GM18517 (cell line): ENCODE data around the gene CMBL.
"Not testable (repeated sequence)": the region's sequence is repeated elsewhere in the genome, so short reads cannot be mapped to it uniquely, and the experiment has no call there.

Experiments
- ATAC-seq: cut with Tn5 transposase; IDR thresholded peaks from one replicate; pipeline ENCODE4 v1.9.1; 2021; ENCODE audit warnings: mild to moderate bottlenecking, moderate library complexity; ENCODE audit not compliant: unreplicated experiment

The CMBL gene

DNA sequence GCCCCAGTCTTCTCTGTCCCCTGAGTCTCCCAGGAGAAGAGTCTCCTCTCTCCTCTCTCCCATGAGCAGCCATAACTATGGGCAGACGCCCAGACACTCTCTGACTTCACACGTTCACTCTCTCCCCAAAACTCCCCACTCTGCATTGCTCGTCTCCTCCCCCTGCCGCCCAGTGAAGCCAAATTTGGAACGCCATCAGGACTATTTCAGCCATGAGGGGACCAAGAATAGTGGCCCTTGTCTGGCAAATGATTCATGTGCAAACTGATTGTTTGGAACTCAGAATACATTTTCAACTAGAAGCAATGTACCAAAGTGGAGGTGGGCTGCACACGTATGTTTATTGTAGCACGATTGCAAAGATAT lies 20.9 kb downstream of the CMBL start:
- ATAC-seq = no peak

DNA sequence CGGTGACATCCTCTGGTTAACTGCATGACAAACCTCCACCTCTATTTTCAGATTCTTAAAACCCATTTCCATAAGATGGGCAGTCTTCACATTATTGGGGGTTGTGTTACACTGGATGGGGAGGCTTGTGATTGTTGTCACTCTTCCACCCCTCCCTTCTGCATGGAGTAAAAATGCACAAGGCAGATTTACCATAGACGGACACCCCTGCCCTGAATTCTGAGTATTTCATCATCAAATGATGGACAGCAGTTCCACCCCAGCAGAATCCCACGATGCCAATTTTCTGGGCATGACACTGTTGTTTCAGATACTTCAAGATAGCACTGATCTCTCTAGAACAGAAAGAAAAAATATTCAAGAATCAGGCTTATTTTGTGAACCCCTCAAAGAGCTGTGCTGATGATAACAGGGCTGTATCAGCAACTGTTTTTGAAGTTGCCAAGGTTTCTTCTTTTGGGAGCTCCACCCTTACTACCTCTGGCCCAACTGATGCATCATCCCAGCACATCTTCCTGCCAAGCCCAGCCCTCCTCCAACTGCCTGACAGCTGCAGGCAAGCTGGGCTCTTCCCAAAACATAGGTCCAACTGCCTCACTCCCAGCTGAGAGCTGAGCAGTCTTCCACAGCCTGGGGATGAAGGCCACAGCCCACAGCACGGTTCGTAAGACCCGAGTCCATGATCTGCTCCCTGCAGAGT lies 21.4 kb downstream of the CMBL start:
- no peak for ATAC-seq

DNA sequence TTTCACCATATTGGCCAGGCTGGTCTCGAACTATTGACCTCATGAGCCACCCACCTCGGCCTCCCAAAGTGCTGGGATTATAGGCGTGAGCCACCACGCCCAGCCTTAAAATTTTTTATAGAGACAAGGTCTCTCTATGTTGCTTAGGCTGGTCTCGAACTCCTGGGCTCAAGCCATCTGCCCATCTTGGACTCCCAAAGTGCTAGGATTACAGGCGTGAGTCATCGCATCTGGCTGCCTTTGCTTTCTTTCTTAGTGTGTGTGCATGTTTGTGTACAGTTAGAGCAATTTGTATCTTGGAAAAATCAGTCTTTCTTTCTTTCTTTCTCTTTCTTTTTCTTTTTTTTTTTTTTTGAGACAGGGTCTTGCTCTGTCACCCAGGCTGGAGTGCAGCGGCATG lies 22.3 kb downstream of the CMBL start:
- not testable (repeated sequence) for ATAC-seq

DNA sequence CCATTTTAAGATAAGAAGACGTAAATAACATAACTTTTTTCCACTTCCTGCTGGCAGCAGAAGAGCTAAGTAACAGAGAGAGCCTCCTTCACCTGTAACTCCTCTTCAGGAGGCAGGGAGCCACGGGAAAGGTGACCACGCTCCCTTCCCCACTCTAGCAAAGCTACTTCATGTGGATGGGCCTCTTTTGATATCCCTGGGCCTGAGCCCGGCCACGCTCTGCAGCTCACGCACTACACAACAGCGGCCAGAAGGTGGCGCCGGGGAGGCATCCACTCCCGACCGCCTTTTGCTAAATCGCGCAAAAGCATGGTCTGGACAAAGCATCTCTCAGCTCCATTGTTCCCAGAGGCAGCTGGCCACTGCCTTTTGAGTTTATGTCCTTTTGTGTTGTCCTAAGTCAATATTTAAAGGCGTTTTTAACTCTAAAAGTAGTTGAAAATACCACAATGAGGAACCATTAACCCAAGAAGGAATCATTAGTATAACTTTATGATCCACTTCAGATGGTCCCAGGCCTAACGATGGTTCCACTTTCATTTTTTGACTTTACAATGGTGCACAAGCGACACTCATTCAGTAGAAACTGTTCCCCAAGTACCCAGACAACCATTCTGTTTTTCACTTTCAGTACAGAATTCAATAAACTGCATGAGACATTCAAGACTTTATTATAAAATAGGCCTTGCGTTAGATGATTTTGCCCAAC lies 23.6 kb downstream of the CMBL start:
- ATAC-seq = peak; percentile 95

DNA sequence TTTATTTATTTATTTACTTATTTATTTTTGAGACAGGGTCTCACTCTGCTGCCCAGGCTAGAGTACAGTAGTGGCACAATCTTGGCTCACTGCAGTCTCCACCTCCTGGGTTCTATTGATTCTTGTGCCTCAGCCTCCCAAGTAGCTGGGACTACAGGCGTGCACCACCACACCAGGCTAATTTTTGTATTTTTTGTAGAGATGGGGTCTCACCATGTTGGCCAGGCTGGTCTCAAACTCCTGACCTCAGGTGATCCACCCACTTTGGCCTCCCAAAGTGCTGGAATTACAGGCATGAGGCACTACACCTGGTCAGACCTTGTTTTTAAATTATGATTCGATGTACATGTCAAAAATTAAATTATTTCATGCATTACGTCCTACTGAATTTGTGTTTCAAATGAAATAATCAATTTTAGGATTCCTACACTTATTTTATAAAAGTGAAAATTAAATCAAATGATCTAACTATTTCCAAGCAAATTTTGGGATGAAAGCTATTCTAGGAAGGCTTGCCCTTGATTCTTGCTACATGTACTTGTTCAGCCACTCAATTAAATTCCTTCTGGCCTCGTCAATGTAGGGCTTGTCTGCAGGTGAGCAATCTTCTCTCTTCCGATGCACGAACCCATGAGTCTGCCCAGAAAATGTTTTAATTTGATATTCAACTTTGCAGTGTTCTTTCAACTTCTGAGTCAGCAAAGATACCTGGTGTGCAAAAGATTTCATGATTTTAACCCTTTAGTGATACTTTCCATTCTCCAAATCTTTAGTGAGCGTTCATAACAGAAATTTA lies 27.6 kb downstream of the CMBL start:
- no peak for ATAC-seq

DNA sequence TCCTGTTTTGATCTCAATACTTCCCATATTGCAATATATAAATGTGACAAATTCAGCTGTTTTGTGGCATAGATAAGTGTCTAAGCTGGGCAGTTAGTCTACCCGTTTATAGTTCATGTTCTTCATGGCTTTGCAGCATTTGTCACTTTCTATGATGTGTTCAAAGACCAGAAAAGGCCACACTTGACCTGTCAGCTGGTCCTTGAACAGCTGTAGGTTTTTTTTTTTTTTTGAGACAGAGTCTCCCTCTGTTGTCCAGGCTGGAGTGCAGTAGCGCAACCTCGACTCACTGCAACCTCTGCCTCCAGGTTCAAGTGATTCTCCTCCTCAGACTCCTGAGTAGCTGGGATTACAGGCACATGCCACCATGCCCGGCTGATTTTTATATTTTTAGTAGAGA lies 28.4 kb downstream of the CMBL start:
- no peak for ATAC-seq

DNA sequence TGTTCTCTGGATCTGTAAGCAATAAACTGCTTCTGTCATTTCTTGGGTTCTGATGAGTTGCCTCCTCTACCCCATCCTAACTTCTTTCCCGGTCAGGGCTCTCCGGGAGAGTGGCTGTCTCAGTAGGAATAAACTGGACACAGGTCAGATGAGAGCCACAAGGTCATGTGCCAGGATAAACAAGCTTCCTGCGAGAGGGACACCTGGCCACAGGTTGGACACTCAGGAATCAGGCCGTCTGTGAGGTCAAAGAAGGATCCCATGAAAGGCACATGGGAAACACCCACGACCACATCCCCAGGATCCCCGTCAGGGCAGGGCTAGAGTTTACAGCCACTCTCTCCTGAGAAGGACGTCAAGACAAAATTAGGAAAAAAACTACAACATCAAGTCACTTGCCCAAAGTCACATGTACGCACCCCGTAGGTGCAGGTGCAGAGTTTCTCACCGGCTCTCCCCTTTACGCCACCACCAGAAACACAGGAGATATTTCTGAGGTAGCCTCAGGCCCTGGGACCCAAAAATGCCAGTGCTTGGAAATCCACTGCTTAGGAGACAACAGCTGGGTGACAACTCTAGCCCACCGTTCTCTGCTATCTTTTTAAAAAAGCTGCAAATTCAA lies 28.9 kb downstream of the CMBL start:
- ATAC-seq = no peak

DNA sequence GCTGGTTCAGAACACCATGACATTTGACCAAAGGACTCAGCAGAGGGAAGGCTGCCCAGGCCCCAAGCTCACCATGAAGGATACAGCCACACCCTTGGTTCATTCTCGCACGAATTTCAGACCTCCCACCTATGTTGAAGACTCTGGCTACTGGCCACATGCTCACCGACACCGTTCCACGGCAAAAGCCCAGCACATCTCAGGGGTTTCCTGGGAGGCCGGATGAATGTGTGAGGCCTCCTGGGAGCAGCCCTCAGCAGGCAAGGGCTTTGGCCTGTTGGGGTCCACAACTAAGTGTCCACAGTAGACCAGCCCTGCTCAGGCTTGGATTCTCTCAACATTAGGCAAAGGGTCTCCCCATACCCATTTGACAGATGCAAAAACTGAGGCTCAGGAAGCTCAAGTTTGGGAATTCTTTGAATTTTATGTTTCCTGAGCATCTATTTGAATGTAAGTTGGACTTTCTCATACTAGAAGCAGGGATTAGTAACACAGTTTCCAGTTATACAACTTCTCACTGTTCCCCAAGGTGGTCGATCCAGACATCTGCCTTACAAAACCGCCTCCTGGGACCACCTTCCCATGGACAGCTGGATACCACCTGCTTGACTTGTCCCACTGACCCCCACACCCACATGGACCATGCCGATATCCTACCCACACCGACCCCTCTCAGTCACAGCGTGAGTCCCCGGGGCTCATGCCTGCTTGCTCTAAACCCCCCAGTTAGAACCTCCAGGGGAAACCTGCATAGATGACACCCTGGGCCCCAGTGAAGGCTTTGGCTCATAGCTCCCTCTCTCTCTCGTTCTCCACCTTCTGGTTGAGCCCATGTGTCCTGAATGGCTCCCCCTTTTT lies 29.7 kb downstream of the CMBL start:
- ATAC-seq = no peak

DNA sequence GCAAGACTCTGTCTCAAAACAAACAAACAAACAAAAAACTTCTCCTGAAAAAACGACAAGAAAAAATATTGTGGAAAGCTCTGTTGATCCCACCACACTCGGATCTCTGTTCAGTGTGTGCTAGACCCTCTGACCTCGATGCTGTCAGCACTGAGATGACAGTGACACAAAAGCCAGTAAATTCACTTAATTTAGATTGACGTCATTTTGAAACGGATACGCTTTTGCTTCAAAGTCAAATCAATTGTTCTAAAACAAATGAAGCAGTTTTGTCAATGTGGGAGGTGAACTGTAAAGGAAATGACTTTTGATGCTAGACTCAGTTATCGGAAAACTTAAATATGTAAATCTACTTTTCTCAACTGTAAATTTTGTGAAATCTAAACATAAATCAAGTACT lies 31.0 kb downstream of the CMBL start:
- no peak for ATAC-seq

DNA sequence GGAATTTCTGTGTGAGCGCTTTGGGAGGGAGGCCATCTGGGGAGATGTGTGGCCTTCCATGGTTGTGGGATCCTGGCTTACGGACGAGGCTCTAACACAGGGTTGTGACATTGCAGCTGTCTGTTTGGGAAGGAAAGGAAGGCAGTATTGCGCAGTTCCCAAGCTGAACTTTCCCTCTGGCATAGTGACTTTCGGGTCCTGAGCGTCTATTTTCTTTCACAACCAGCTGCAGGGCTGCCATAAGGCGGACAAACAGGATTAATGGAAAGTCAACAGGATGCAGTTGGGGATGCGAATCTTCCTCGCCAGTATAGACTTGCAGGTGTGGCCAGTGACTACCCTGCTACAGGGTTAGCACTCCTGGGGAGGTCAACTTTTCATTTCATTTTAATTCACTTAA lies 31.7 kb downstream of the CMBL start:
- no peak for ATAC-seq

DNA sequence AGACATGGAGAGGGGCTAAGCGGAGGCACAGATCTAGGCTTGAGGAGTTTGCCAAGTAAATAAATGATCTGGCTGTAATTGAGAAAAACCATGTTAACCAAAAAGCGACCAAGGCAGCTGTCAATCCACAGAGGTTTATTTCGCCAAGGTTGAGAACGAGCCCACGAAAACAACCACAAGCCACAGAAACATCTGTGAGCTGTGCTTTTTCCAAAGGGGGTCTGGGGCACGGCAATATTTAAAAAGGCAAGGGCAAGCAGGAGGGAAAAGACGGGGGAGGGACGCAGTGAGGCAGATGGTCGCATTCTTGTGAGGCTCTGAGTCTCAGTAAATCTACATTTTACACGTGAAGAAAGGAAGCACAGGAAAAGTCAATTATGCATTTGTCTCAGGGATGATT lies 32.2 kb downstream of the CMBL start:
- no peak for ATAC-seq

DNA sequence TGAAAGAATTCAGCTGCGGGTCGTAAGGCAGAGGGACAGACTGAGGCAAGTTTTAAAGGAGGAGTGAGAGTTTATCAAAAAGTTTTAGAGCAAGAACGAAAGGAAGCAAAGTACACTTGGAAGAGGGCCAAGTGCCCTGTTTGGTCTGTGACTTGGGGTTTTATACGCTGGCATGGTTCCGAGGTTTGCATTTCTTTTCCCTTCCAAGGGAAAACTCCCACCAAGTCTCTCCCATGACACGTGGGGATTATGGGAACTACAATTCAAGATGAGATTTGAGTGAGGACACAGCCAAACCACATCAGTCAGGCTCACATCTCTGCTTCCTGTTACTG lies 34.9 kb downstream of the CMBL start:
- ATAC-seq = not testable (repeated sequence)

DNA sequence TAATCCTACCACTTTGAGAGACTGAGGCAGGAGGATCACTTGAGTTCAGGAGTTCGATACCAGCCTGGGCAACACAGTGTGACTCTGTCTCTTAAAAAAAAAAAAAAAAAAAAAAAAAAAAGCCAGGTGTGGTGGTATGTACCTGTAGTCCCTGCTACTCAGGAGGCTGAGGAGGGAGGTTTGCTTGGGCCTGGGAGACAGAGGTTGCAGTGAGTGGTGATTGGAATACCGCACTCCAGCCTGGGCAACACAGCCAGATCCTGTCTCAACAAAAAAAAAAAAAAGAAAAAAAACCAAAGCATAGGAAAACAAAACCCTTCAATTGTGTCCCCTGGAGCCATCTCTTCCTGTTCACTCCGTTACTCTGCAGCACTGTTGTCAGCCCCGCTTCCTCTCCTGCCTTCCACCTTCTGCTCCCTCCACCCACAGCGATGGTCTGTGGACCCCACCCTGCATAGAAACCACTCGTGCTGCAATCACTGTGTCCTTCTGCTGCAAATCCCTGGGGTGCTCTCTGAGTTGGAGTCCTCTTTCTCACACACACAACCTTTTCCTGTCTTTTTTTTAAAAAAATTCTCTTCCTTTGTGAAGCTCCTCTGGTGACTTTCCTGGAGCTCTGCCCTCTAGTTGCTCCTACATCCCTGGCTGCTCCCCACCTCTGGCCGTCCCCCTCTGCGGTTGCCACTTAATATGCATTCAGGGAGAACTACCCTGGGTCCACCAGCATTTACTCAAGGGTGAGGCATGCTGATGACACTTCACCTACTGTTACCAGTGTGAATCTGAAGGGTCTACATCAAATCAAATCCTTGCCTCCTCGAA lies 35.4 kb downstream of the CMBL start:
- ATAC-seq = no peak

DNA sequence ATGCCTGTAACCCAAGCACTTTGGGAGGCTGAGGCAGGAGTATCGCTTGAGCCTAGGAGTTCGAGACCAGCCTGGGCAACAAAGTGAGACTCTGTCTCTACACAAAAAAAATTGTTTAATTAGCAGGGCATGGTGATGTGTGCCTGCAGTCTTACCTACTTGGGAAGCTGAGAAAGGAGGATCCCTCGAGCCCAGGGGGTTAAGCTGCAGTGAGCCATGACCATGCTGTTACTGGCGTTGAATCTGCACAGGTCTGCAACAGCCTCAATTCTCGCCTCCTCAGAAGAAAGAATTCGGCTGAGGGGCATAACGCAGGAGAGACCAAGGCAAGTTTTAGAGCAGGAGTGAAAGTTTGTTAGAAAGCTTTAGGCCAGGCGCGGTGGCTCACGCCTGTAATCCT lies 39.6 kb downstream of the CMBL start:
- no peak for ATAC-seq

DNA sequence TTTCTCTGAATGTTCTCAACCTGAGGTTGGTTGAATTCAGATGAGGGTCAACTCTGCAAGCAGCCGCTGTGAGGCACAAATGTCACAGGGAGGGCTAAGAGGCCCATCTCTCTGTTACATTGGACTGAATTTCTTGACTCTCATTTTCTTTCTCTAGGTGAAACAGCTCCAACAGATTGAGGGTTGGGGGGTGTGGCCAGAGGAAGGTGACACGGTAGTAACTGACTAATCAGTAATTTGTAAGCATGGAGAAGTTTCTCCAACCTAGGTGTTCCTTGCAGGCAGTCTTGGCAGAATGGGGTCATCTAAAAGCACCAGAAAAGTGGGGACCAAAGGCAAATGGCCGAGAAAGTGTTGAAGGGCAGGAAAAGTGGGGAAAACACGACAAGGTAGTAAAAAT lies 40.9 kb downstream of the CMBL start:
- ATAC-seq = no peak

DNA sequence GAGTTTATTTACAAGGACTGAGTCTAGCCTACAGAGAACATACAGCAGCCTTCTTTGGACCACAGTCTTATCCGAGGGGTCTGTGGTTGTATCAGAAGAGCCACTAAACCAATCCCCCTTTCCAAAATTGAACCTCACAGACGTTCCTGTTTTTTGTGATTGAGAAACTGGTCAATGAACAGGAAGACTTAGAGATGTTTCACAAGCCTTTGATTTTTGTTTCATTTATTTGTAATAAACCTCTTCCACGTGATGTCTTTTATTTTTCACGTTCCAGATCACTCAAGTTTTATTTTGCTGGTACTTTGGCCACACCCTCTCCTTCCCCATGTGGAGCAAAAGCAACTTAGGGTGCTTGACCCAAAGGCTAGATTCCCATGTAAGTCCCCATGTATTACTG lies 41.6 kb downstream of the CMBL start:
- no peak for ATAC-seq

DNA sequence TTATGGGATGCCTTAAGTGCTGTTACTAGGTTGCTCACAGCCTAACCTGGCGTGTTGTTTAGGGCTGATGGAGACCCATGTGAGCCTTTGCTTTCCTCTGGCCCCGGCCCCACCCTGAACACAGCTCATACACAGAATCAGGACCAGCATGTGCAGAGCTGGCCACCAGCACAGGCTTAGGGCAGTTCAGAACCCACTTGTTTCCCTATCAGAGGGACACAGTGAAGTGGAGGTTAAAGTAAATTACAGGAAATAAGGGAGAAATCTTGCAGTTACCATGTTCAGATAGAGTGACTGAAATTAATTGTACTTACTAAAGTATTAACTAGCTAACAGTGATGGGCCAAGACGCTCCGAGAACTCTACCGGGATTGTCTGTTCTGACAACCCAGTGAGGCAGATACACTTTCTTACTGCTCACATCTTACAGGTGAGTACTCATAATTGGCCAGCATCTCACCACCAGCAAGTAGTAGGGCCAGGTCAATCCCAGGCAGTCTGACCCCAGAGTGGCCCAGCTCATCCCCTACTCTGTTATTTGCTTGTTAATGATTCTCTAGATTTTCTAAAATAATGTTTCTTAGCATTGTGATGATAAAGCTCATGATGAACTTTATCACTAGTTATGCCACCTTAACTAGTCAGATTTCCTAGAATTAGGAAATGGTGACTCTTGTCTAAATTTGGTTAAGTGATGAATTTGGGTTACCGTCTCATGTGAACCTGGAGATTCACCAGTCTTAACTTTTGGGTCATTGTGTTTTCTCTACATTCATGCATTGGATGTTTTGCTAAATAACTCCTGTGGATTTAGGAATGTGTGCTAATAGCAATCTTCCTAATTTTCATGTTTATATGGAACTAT lies 42.2 kb downstream of the CMBL start:
- no peak for ATAC-seq

DNA sequence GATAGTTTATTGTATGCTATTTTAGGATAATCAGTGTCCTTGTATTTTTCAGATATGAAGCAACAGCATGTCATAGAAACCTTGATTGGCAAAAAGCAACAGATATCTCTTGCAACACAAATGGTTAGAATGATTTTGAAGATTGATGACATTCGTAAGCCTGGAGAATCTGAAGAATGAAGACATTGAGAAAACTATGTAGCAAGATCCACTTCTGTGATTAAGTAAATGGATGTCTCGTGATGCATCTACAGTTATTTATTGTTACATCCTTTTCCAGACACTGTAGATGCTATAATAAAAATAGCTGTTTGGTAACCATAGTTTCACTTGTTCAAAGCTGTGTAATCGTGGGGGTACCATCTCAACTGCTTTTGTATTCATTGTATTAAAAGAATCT lies 43.1 kb downstream of the CMBL start:
- ATAC-seq = no peak

DNA sequence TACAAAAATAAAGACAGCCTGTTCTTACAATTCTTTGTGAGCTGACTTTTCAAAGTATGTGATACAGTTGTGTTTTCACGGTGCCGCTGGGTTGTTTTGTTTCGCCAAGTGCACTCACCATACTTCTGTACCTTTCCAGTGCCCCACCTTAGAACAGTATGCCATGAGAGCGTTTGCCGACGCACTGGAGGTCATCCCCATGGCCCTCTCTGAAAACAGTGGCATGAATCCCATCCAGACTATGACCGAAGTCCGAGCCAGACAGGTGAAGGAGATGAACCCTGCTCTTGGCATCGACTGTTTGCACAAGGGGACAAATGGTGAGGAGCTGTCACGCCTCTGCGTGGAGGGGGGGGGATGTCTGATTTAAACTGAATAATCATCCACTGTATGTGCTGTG lies 44.7 kb downstream of the CMBL start:
- no peak for ATAC-seq
